PFSK-1 (cell line): ENCODE data around the gene MYO3A.

ENCODE experiments used
- FOXP2 ChIP-seq: optimal IDR thresholded peaks from 2 replicates; pipeline ENCODE3; 2011; ENCODE audit warnings: borderline replicate concordance, control low read depth, inconsistent platforms; ENCODE audit not compliant: insufficient read depth; ENCODE audit errors: extremely low read length, extremely low read depth
- POLR2AphosphoS5 ChIP-seq: IDR thresholded peaks from 2 replicates; pipeline ENCODE4 v1.6.1; 2012; ENCODE audit warnings: low read depth, mild to moderate bottlenecking, control low read depth, low read length, moderate library complexity
- SIN3A ChIP-seq: IDR thresholded peaks from 2 replicates; pipeline ENCODE4 v1.6.1; 2012; ENCODE audit warnings: mild to moderate bottlenecking, low read length, moderate library complexity, borderline replicate concordance; ENCODE audit not compliant: insufficient read depth
- TAF1 ChIP-seq: IDR thresholded peaks from 2 replicates; pipeline ENCODE4 v1.6.1; 2012; ENCODE audit warnings: low read length, control low read depth, borderline replicate concordance; ENCODE audit not compliant: insufficient read depth
- TF ChIP-seq, protein P1 (sequence below), 2 experiments: IDR thresholded peaks; 2 replicates each; pipeline versions ENCODE4 v1.6.1 to v1.8.0; 2011 to 2012; ENCODE audit warnings: low read depth in 2 of 2, low read length in 2 of 2, control low read depth in 1 of 2, inconsistent platforms in 1 of 2, mild to moderate bottlenecking in 1 of 2, moderate library complexity in 1 of 2; ENCODE audit not compliant: insufficient read depth in 1 of 2

MYO3A gene

DNA sequence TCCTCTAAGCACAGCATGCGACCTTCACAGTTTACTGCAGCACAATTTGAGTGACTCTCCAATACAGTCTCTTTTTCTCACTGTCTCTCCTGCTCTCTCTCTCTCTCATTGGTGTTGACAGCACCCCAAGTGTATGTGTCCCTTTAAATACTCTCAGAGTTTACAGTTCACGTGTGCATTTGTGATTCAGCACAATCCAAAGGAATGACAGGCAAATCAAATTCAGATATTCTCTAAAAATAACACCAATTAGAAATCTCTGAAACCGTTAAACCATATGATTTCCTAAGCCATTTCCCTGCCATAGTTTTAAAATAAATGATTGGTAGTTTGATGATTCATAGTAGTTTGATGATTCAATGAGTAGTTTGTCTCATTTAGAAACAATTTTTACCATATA is 178.5 kb downstream of the MYO3A start:
- TF ChIP-seq POLR2AphosphoS5 (no peak), TAF1 (no peak)
- TF ChIP-seq, protein P1, sequence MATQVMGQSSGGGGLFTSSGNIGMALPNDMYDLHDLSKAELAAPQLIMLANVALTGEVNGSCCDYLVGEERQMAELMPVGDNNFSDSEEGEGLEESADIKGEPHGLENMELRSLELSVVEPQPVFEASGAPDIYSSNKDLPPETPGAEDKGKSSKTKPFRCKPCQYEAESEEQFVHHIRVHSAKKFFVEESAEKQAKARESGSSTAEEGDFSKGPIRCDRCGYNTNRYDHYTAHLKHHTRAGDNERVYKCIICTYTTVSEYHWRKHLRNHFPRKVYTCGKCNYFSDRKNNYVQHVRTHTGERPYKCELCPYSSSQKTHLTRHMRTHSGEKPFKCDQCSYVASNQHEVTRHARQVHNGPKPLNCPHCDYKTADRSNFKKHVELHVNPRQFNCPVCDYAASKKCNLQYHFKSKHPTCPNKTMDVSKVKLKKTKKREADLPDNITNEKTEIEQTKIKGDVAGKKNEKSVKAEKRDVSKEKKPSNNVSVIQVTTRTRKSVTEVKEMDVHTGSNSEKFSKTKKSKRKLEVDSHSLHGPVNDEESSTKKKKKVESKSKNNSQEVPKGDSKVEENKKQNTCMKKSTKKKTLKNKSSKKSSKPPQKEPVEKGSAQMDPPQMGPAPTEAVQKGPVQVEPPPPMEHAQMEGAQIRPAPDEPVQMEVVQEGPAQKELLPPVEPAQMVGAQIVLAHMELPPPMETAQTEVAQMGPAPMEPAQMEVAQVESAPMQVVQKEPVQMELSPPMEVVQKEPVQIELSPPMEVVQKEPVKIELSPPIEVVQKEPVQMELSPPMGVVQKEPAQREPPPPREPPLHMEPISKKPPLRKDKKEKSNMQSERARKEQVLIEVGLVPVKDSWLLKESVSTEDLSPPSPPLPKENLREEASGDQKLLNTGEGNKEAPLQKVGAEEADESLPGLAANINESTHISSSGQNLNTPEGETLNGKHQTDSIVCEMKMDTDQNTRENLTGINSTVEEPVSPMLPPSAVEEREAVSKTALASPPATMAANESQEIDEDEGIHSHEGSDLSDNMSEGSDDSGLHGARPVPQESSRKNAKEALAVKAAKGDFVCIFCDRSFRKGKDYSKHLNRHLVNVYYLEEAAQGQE (IDR thresholded peaks at IDR 0.05; ENCODE audit: insufficient read depth in 1 of 2, low read depth in 2 of 2, low read length in 2 of 2) = no peak

DNA sequence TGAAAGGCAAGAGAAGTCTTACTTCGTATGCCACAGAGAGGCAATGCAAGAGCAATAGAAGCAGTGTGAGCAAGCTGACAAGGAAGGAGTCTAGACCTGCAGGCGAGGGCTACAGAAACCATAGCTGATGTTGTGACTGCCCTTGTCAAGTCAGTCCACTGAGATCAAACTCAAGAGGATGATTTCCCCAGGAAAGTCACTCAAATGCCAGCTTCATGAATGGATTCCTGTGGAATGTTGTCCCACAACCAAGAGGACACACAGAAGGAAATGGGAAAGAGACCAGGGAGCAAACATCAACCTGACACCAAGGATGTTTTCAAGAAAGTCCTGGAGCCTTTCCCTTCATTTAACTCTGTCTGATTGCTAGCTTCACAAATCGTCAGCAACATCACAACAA is 204.6 kb downstream of the MYO3A start:
- TF ChIP-seq SIN3A = no peak
- no peak for TF ChIP-seq FOXP2
- TF ChIP-seq POLR2AphosphoS5 = no peak
- TF ChIP-seq, protein P1 (IDR thresholded peaks at IDR 0.05; ENCODE audit: insufficient read depth in 1 of 2, low read depth in 2 of 2, low read length in 2 of 2) = no peak
- no peak for TF ChIP-seq TAF1

DNA sequence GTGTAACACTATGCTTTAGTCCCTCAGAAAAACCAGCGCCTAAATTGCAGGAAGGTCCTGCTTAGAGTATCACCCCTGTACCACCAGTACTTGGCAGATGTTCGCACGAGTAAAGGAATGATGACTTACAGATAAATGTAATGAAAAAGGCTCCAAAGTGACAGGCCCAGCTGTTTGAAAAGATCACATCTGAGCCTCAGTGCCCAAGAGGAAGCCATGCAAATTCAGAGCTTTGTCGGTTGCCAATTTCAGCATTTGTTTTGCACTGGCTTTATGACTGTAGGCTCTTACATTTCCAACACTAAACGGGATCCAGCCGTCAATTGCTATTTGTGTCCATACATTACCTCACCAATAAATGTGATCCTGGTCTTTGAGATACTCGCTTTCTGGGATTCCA is 222.0 kb downstream of the MYO3A start:
- TF ChIP-seq TAF1 = no peak
- TF ChIP-seq, protein P1 (IDR thresholded peaks at IDR 0.05; ENCODE audit: insufficient read depth in 1 of 2, low read depth in 2 of 2, low read length in 2 of 2) = no peak
- no peak for TF ChIP-seq SIN3A
- TF ChIP-seq POLR2AphosphoS5 = no peak
- no peak for TF ChIP-seq FOXP2

DNA sequence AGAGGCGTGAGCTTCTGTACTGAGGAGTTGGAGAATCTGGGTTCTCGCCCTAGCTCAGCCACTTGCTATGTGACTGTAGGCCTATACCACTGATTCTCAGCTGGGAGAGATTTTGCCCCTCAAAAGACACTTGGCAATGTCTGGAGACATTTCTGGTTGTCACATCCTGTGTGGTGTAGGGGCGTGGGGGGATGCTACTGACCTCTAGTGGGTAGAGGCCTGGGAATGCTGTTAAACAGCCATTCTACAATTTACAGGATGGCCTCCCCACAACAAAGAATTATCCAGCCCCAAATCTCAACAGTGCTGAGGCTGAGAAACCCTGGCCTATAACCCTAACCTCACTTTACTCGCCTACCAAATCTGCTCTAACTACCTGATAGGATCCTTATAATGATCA is 223.7 kb downstream of the MYO3A start:
- TF ChIP-seq TAF1 (no peak), FOXP2 (no peak), SIN3A (no peak), POLR2AphosphoS5 (no peak)
- TF ChIP-seq, protein P1 (IDR thresholded peaks at IDR 0.05; ENCODE audit: insufficient read depth in 1 of 2, low read depth in 2 of 2, low read length in 2 of 2) = no peak

DNA sequence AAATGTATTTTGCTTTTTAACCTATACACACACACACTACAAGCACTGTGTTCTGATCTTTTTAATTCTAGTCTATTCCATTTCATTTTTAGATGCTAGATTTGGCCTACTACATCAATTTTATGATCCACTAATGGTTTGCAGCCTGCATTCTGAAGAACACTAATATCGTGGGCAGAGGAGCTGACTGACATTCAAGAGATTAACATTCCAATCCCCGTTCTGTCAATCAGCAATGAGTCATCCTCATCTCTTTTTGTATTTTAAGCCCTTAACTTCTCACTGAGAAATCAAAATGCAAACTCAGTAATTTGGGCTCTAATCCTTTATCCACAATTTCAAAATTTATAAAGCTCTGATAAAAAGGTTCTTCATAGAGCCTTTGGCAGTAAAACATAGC is 235.4 kb downstream of the MYO3A start:
- TF ChIP-seq, protein P1 (IDR thresholded peaks at IDR 0.05; ENCODE audit: insufficient read depth in 1 of 2, low read depth in 2 of 2, low read length in 2 of 2) = no peak
- no peak for TF ChIP-seq POLR2AphosphoS5
- TF ChIP-seq FOXP2 = no peak
- no peak for TF ChIP-seq SIN3A
- TF ChIP-seq TAF1 = no peak
